LNCAP (cell line): ENCODE data around the gene STXBP1.

Experiments
- TF ChIP-seq, protein P1 (sequence below): fragments of 450-650 bp; IDR thresholded peaks from 2 replicates; pipeline ENCODE4 v1.5.1; 2017; ENCODE audit warnings: mild to moderate bottlenecking

STXBP1 gene

DNA sequence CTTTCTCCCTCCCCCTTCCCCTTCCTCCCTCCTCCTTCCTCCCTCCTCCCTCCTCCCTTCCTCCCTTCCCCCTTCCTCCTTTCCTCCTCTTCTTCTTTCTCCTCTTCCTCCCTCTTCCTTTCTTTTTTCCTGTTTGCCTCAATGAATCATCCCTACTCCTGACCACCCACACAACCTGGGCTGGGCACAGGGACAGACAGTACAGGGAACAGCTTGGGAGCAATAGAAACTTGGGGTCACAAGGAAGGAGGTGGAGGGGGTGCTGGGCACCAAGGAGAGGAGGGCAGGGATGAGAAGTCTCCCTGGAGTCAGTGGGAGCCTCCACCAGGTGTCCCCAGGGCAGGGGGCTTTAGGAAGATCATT lies 108.8 kb downstream of the STXBP1 start:
- TF ChIP-seq, protein P1, sequence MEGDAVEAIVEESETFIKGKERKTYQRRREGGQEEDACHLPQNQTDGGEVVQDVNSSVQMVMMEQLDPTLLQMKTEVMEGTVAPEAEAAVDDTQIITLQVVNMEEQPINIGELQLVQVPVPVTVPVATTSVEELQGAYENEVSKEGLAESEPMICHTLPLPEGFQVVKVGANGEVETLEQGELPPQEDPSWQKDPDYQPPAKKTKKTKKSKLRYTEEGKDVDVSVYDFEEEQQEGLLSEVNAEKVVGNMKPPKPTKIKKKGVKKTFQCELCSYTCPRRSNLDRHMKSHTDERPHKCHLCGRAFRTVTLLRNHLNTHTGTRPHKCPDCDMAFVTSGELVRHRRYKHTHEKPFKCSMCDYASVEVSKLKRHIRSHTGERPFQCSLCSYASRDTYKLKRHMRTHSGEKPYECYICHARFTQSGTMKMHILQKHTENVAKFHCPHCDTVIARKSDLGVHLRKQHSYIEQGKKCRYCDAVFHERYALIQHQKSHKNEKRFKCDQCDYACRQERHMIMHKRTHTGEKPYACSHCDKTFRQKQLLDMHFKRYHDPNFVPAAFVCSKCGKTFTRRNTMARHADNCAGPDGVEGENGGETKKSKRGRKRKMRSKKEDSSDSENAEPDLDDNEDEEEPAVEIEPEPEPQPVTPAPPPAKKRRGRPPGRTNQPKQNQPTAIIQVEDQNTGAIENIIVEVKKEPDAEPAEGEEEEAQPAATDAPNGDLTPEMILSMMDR, result no peak

- TF ChIP-seq, protein P1, result no peak
Observed at GRCh38 chr9:127721391-127721821, 109.3 kb downstream of the STXBP1 start.

GRCh38 chr9:127722055-127722745 lies 110.1 kb downstream of the STXBP1 start:
- TF ChIP-seq, protein P1, result no peak

DNA sequence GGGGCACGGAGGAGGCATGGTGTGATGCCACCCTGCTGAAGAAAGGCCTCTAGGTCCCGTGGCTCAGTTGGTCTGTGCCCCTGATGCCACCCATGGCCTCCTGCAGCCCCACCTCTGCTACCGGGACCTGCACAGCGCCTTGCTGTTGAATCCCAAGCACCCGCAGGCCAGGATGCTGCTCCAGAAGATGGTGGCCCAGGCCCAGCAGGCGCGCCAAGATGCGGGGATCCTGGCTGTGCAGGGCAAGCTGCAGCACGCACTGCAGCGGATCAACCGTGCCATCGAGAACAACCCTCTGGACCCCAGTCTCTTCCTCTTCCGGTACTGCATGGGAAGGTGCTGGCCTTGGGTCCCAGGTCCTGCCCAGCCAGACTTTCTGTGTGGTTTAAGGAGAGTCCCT lies 110.9 kb downstream of the STXBP1 start:
- TF ChIP-seq, protein P1, result no peak

DNA sequence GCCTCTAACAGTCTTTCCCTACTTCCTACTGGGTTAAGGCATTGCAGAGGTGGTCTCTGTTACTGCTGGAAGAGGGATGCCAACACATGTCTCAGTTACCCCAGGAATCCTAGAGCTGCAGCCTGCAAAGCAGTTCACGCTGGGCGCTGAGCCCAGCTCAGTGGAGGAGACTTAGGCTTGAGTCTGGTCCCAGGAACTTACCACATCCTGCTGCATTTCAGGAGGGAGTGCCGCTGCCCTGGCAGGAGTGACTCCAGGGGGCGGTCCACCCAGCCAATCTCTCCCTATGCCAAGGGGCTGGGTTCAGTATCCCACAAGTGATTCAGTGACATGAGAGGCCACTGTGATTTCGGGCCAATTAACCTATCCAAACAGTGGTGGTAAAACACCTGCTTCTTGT lies 111.4 kb downstream of the STXBP1 start:
- TF ChIP-seq, protein P1, result no peak

DNA sequence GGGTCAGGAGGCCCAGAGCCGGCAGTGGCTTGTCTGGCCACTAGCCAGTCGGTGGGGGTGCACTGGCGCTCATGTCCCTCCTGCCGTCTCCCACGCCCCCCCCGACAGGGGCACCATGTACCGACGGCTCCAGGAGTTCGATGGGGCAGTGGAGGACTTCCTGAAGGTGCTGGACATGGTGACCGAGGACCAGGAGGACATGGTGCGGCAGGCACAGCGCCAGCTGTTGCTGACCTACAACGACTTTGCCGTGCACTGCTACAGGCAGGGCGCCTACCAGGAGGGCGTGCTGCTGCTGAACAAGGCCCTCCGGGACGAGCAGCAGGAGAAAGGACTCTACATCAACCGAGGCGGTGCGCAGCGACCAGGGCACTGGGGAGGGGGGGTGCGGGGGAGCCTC lies 111.9 kb downstream of the STXBP1 start:
- TF ChIP-seq, protein P1, result no peak

DNA sequence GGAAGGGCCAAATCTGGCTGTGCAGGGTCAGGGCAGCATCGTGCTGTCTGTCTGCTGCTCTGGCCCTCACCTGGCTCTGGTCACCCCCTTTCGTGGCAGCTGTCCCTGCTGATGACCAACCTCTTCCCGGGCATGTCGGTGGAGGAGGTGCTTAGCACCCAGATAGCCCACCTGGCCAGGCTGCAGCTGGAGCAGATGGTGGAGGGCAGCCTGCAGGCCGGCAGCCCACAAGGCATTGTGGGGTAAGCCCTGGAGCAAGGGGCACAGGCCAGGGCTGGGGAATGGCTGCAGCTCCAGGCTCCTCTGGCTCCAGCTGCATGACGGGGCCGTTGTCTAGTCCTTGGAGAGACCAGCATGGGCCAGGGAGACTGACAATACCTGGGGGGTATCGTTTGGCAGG lies 114.8 kb downstream of the STXBP1 start:
- TF ChIP-seq, protein P1, result no peak

DNA sequence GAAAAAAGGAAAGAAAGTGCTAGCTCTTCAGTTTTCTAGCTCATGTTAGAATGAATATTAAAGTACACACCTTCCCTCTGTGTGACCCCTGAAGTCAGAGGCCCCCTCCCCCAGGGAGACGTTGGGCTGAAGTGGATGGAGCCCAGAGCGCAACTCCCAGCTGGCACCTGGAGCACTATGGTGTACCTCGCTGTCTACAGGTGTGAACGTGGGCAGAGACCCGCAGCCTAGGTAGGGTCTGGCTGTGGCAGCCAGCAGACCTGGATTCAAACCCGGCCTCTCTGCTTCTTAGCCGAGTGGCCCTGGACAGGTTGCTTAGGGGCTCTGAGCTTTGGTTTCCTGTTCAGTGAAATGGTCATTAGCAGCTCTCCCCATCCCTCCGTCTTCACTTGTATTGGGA lies 116.7 kb downstream of the STXBP1 start:
- TF ChIP-seq, protein P1, result no peak
